ELR (cell line): ENCODE data around the gene GPR31.

Source experiments
- DNase-seq: peaks from one replicate; pipeline ENCODE4 v3.0.0-alpha.2; 2015; ENCODE audit warnings: low read depth

Gene GPR31

GRCh38 chr6:167118006-167118405, 39.8 kb downstream of the GPR31 start:
- DNase-seq: no peak

GRCh38 chr6:167116838-167117228, 40.9 kb downstream of the GPR31 start:
- no peak for DNase-seq

DNA sequence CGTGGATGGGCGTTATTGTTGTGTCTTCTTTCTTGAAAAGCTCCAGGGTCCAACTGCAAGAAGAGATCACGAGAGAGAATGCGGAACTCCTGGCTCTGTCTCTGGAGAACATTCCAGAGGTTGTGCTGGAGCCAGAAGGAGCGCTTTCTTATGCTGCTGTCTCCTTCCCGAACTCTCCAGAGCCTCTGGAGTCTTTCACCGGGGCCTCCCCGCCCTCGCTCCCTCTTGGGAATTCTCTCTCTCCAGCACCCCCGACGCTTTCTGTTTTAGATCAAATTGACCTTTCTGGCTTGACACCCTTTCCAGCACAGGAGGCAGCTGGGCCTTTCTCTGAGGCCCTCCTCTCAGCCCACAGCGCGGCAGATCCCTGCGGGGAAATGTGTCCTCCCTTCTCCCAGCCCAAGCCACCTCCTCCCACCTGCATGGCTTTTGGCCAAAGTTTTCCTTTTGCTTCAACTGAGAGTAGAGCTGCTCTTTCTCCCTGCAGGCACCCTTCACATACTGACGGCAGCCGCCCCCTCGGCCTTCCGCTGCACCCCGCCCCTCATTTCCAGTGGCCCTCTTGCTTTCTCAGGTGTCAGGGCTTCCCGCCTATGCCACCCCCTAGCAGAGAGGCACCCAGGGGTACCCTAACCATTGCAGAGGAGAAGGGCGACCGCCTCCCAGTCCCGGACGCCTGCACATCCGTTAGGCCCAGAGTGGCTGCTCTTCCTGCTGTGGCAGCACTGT, 41.5 kb downstream of the GPR31 start:
- DNase-seq: no peak

- no peak for DNase-seq
Measured at GRCh38 chr6:167115054-167115453, 42.7 kb downstream of the GPR31 start.

DNA sequence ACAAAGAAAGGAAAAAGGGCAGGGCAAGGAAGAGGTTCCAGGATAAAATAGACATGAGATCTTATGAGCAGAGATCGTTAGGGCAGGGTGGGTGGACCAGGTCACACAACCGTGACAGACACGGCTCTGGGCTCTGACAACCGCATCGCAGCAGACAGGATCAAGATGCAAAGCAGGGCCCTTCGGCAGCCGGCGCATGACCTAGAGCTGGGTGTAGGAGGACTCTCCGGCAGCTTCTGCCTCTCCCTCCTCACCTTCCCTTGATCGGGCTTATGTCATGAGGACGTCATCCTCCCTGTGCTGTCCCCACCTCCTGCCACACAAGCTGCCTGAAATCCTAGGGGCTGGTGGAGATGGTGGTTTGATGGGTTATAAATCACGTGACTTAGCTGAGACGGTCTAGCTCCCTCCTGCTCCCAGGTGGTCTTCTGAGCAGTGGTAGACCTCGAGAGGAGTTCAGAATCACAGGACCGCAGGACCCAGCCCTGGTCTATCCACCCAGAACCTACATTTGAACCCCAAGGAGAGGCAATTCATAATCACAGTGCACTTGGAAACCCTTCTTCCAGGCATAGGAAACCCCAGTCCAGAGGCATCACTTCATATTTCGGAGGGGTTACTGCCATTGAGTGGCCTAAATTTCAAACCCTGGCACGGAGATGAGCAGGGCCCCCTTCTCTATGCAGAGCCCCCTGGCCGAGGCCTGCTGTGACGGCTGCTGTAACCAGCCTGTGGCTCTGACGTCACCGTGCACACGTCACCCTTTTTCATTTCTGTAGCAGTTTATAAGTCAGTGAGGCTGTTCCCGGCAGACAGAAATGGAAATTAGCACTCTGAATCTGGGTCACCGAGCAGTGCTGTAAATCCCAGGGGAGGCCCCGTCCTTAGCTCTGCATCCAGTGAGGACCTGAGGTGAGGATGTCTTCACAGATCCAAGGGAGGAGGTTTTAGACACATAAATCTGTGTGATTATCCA, 43.6 kb downstream of the GPR31 start:
- DNase-seq: no peak

- no peak for DNase-seq
Measured at GRCh38 chr6:167113047-167113754, 44.6 kb downstream of the GPR31 start.

- DNase-seq: no peak
Measured at GRCh38 chr6:167112421-167112820, 45.4 kb downstream of the GPR31 start.

DNA sequence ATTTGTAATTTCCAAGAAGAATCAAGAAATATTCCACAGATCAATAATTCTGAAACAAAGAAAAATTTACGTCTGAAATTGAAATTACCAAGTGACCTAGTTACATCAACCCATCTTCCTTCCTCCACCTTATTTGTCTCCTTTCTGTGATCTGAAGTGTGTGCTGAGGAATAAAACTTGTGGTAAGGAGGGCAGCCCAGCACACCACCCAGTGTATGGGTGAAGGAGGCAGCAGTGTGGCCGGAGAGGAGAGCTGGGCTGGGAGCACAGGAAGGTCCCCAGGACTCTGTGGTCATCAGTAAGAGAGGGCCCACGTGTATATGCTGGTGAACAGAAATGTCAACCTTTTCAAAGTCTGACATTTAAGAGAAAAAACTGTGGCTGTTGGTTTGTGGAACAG, 46.2 kb downstream of the GPR31 start:
- no peak for DNase-seq

DNA sequence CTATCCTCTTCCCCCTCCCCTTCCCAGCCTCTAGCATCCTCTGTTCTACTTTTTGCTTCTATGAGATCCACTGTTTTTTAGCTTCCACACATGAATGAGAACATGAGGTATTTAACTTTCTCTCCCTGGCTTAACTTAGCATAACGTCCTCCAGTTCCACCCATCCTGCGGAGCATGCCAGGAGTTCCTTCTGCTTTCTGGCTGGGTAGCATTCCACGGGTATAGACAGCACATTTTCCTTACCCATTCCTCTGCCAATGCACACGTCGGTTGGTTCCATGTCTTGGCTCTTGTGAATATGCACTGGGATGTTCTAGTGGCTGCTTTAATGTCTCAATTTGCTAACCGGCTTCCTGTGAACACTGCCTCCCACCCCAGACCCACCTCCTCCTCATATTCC, 48.1 kb downstream of the GPR31 start:
- DNase-seq: no peak

- no peak for DNase-seq
Measured at GRCh38 chr6:167108278-167108677, 49.5 kb downstream of the GPR31 start.

GRCh38 chr6:167107787-167108186, 50.0 kb downstream of the GPR31 start:
- no peak for DNase-seq

GRCh38 chr6:167106406-167106805, 51.4 kb downstream of the GPR31 start:
- DNase-seq: no peak
